Calu3 (cell line): ENCODE measurements around the gene ITGA7. TPM values are rescaled to one million over a fixed set of nuclear protein-coding genes. Genes with fewer than 3 reads are reported as not detected.

Experiments
- Bru-seq: library from RNA; stranded (reverse); fragments of 400-500 nt; gene quantifications from one replicate; lab custom pipeline; 2021; lab: Mats Ljungman, UMichigan
- BruChase-seq, 2 experiments: library from RNA; stranded (reverse); fragments of 400-500 nt; gene quantifications; one replicate each; lab custom pipeline; 2021; lab: Mats Ljungman, UMichigan
- BruUV-seq: library from RNA; stranded (reverse); fragments of 400-500 nt; replicated peaks from 2 replicates; lab custom pipeline; 2021; lab: Mats Ljungman, UMichigan
- CTCF ChIA-PET: fragments of 300-600 bp; sonication (Branson Sonifier 250); formaldehyde crosslinking; loops from one replicate; lab custom pipeline; 2022; ENCODE audit warnings: antibody characterized with exemption; lab: Charles Lee
- DNase-seq: peaks from one replicate; pipeline ENCODE4 v3.0.0; 2022
- H3K27ac Mint-ChIP-seq: one replicate; pipeline ENCODE4 v1.8.0; 2022; ENCODE audit warnings: mixed read lengths; ENCODE audit not compliant: unreplicated experiment
- H3K27me3 Mint-ChIP-seq: one replicate; pipeline ENCODE4 v1.8.0; 2022; ENCODE audit warnings: mixed read lengths; ENCODE audit not compliant: unreplicated experiment
- H3K36me3 Mint-ChIP-seq: one replicate; pipeline ENCODE4 v1.8.0; 2022; ENCODE audit warnings: mild to moderate bottlenecking, moderate library complexity, mixed read lengths; ENCODE audit not compliant: insufficient read depth, unreplicated experiment
- H3K4me1 Mint-ChIP-seq: one replicate; pipeline ENCODE4 v1.8.0; 2022; ENCODE audit warnings: mild to moderate bottlenecking, low read depth, mixed read lengths; ENCODE audit not compliant: unreplicated experiment
- H3K4me3 Mint-ChIP-seq: one replicate; pipeline ENCODE4 v1.8.0; 2022; ENCODE audit warnings: mild to moderate bottlenecking, low read depth, moderate library complexity, mixed read lengths; ENCODE audit not compliant: unreplicated experiment
- H3K9me3 Mint-ChIP-seq: one replicate; pipeline ENCODE4 v1.8.0; 2022; ENCODE audit warnings: low read depth, mixed read lengths; ENCODE audit not compliant: unreplicated experiment
- intact Hi-C: fragments of 100-400 bp; cut with micrococcal nuclease; formaldehyde crosslinking; loops from one replicate; pipeline ENCODE4 v1.10.0; 2022; ENCODE audit not compliant: unreplicated experiment
- long read RNA-seq: library from polyadenylated mRNA; stranded (forward); transcript quantifications from one replicate; pipeline ENCODE4 v2.0.0, GENCODE V29; 2022
- total RNA-seq: library from RNA; stranded (reverse); gene quantifications from 2 replicates; pipeline ENCODE4 v1.2.3, GENCODE V29; 2022
- TF ChIP-seq, protein P1 (sequence below): fragments of 200-600 bp; IDR thresholded peaks from one replicate; pipeline ENCODE4 v1.8.0; 2022; ENCODE audit warnings: antibody characterized with exemption; ENCODE audit not compliant: unreplicated experiment

The ITGA7 gene, protein sequence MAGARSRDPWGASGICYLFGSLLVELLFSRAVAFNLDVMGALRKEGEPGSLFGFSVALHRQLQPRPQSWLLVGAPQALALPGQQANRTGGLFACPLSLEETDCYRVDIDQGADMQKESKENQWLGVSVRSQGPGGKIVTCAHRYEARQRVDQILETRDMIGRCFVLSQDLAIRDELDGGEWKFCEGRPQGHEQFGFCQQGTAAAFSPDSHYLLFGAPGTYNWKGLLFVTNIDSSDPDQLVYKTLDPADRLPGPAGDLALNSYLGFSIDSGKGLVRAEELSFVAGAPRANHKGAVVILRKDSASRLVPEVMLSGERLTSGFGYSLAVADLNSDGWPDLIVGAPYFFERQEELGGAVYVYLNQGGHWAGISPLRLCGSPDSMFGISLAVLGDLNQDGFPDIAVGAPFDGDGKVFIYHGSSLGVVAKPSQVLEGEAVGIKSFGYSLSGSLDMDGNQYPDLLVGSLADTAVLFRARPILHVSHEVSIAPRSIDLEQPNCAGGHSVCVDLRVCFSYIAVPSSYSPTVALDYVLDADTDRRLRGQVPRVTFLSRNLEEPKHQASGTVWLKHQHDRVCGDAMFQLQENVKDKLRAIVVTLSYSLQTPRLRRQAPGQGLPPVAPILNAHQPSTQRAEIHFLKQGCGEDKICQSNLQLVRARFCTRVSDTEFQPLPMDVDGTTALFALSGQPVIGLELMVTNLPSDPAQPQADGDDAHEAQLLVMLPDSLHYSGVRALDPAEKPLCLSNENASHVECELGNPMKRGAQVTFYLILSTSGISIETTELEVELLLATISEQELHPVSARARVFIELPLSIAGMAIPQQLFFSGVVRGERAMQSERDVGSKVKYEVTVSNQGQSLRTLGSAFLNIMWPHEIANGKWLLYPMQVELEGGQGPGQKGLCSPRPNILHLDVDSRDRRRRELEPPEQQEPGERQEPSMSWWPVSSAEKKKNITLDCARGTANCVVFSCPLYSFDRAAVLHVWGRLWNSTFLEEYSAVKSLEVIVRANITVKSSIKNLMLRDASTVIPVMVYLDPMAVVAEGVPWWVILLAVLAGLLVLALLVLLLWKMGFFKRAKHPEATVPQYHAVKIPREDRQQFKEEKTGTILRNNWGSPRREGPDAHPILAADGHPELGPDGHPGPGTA
- total RNA-seq (5.9 and 6.3 TPM in 2 replicates), Bru-seq, nascent RNA (percentile 21 among the genes with signal in this experiment), BruChase-seq, experiment 1, labeled RNA remaining after a 6-hour chase (percentile 25 among the genes with signal in this experiment), BruChase-seq, experiment 2, labeled RNA remaining after a 2-hour chase (percentile 22 among the genes with signal in this experiment)
- long read RNA-seq, partial matches to known transcripts, result 2 of 34 reads
- long read RNA-seq, other reads (novel, unspliced or antisense), result 32 of 34 reads

DNA sequence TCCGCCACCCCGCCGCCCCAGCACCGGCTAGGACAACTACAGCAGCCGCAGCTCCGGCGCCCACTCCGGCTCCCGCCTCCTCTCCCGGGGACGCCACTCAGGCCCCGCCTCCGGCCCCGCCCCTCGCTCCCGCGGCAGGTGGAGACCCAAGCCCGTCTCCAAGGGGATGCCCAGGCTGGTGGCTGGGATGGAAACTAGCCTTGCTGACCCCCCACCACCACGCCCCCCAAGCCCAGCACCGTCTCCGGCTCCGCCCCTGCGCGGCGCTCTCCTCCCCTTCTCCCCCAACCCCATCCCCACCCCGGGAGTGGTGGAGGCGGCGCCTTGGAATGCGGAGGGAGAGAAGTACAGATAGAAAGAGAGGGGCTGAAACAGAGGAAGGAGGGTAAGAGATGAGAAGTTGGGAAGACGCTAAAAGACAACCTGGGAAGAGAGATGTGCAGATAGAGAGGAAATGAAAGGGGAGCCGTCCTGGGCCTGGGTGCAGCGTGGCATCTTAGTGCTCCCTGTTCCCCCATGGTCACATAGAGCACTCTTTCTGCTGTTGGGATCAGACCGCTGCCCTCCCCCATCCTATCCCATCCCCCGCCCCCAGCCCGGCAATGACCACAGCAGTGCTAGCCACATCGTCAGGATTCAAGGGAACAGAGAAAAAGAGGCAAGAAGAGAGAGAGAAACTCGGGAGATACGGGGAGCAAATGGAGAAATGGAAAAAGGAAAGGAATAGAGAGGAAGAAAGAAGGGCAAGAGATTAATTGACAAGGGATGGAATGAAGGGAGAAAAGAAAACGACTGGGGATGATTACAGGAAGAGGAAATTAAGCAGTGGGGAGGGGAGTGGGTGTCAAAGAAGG, at the start of gene ITGA7:
Gene ITGA7 (minus strand): TSS at position 64 of the 854 bp plus-strand sequence. CDS start 222 bp downstream, outside the sequence.
- CTCF ChIA-PET, result interaction anchor here (1.0 to 2.6 kb wide), 3 partner anchors 9 to 26 kb away, joined by 3 to 14 read pairs (median 3); partner anchors contain the start of gene RDH5
- TF ChIP-seq, protein P1, sequence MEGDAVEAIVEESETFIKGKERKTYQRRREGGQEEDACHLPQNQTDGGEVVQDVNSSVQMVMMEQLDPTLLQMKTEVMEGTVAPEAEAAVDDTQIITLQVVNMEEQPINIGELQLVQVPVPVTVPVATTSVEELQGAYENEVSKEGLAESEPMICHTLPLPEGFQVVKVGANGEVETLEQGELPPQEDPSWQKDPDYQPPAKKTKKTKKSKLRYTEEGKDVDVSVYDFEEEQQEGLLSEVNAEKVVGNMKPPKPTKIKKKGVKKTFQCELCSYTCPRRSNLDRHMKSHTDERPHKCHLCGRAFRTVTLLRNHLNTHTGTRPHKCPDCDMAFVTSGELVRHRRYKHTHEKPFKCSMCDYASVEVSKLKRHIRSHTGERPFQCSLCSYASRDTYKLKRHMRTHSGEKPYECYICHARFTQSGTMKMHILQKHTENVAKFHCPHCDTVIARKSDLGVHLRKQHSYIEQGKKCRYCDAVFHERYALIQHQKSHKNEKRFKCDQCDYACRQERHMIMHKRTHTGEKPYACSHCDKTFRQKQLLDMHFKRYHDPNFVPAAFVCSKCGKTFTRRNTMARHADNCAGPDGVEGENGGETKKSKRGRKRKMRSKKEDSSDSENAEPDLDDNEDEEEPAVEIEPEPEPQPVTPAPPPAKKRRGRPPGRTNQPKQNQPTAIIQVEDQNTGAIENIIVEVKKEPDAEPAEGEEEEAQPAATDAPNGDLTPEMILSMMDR, result no peak
- intact Hi-C loops, result no loop called here
- Mint-ChIP-seq H3K4me3 (peak within 1 kb of the TSS; percentile 74), H3K27me3 (peaks cover 78% of the 10 kb centered on the region), H3K9me3 (no peaks in the 10 kb centered on the region), H3K27ac (no peak within 1 kb of the TSS), H3K4me1 (peaks cover 28% of the 10 kb centered on the region), H3K36me3 (peaks cover 6% of the 10 kb centered on the region)
- BruUV-seq, result no TSS peak
- peak; percentile 79 for DNase-seq

DNA sequence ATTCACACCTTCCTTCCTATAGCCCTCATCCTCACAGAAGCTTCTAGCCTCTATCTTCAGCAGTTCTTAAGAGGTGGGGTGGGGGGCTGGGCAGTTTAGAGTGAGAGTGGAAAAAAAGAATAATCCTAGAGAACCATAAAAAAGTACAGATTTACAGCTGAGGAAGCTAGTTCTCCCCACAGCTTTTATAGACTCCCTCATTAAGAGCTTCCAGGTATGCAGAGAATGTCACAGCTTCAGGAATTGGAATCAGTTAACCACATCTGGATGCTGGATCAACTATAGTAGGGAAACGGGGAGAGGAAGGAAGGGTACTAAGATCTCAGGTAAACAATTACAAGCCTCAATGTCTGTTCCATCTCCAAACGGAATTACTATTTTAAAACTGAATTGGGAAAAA, 47.5 kb upstream of the ITGA7 start:
- intact Hi-C loops, result no loop called here
- H3K4me1 Mint-ChIP-seq, result no peaks in the 10 kb centered on the region
- TF ChIP-seq, protein P1, result no peak

DNA sequence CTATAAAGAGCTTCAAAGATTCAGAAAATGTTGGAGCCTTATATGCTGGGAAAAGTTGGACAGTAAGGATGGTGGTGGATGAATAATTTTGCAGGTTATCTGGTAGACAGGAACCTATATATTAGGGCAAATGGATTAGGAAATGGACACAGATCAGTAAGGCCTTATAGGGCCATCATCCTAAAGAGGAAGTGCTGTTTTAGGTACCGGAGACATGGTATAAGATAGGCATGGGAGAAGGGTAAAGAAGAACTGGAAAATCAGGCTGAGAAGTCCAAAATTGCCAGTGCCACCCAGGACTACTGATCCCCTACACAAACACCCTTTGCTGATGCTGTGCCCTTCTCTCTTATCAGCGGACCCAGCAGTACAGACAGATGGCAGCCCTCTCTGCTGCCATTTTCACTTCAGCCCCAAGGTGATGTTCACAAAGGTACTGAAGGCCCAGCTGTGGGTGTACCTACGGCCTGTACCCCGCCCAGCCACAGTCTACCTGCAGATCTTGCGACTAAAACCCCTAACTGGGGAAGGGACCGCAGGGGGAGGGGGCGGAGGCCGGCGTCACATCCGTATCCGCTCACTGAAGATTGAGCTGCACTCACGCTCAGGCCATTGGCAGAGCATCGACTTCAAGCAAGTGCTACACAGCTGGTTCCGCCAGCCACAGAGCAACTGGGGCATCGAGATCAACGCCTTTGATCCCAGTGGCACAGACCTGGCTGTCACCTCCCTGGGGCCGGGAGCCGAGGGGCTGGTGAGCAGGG, 40.7 kb upstream of the ITGA7 start:
- intact Hi-C loops, result no loop called here
- CTCF ChIA-PET, result interaction anchor here (0.6 to 1.5 kb wide), 4 partner anchors 11 to 168 kb away, joined by 3 to 7 read pairs (median 5); no protein-coding TSS in a partner anchor
- peaks cover 42% of the 10 kb centered on the region for H3K36me3 Mint-ChIP-seq
- DNase-seq, result no peak
- H3K4me1 Mint-ChIP-seq, result peaks cover 10% of the 10 kb centered on the region
- no peak overlapping the region for H3K4me3 Mint-ChIP-seq
- BruUV-seq, result no TSS peak
- no peaks in the 10 kb centered on the region for H3K9me3 Mint-ChIP-seq
- peaks cover 14% of the 10 kb centered on the region for H3K27me3 Mint-ChIP-seq
- TF ChIP-seq, protein P1, result no peak
- H3K27ac Mint-ChIP-seq, result peak overlapping the region; percentile 1

More for the DNA sequence above, 47.5 kb upstream of the ITGA7 start:
- no peak for DNase-seq
- CTCF ChIA-PET, result interaction anchor here (0.6 to 1.4 kb wide), 3 partner anchors 62 to 257 kb away, joined by 3 read pairs; partner anchors contain the start of genes ORMDL2 and SARNP
- Mint-ChIP-seq H3K27me3 (no peaks in the 10 kb centered on the region), H3K27ac (no peak overlapping the region), H3K9me3 (no peaks in the 10 kb centered on the region), H3K36me3 (peaks cover 40% of the 10 kb centered on the region), H3K4me3 (no peak overlapping the region)
- BruUV-seq, result no TSS peak
